ENCODE data around the gene HLA-DRA.

DNA sequence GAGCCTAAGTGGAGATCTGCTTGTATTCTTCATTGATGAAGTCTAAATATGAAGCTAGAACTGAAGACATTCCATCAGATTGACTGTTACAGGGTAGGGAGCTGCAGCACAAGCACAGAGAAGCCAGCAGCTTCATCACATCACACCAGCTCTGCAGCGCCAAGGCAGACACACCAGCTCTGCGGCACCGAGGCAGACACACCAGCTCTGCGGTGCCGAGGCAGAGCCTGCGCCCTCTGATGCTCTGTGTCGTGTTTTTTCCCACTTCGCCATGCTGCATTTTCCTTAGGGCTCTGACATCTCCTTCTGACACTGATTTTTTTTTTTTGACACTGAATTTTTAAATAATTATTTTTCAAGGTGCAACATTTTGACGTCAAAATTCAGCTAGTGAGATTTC lies 33.5 kb upstream of the HLA-DRA start:
- TF ChIP-seq, protein P1, sequence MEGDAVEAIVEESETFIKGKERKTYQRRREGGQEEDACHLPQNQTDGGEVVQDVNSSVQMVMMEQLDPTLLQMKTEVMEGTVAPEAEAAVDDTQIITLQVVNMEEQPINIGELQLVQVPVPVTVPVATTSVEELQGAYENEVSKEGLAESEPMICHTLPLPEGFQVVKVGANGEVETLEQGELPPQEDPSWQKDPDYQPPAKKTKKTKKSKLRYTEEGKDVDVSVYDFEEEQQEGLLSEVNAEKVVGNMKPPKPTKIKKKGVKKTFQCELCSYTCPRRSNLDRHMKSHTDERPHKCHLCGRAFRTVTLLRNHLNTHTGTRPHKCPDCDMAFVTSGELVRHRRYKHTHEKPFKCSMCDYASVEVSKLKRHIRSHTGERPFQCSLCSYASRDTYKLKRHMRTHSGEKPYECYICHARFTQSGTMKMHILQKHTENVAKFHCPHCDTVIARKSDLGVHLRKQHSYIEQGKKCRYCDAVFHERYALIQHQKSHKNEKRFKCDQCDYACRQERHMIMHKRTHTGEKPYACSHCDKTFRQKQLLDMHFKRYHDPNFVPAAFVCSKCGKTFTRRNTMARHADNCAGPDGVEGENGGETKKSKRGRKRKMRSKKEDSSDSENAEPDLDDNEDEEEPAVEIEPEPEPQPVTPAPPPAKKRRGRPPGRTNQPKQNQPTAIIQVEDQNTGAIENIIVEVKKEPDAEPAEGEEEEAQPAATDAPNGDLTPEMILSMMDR (conservative IDR thresholded peaks at IDR 0.05; ENCODE audit: low read depth, low read length), result no peak
- no peak for TF ChIP-seq POLR2A (IDR thresholded peaks at IDR 0.05; ENCODE audit: low read depth, low read length)
- TF ChIP-seq RFX5 (IDR thresholded peaks at IDR 0.05; ENCODE audit: low read depth, low read length), result no peak
- no peak for TF ChIP-seq RAD21 (IDR thresholded peaks at IDR 0.05; ENCODE audit: low read length)
- no peak for TF ChIP-seq NFE2L2 (IDR thresholded peaks at IDR 0.05; ENCODE audit: low read depth, low read length)
- TF ChIP-seq USF2 (IDR thresholded peaks at IDR 0.05; ENCODE audit: low read depth, low read length), result no peak
- TF ChIP-seq CEBPB (IDR thresholded peaks at IDR 0.05; ENCODE audit: low read depth, low read length), result no peak
